NT2/D1 (cell line): ENCODE results near the gene TMEM232.
"Not testable (repeated sequence)": the region's sequence is repeated elsewhere in the genome, so short reads cannot be mapped to it uniquely, and the experiment has no call there.

ENCODE experiments used
- DNase-seq: peaks from one replicate; pipeline ENCODE4 v3.0.0-alpha.2; 2011; ENCODE audit warnings: low read depth, low spot score
- H3K27me3 ChIP-seq: 2 replicates; pipeline ENCODE4 v1.6.0; 2011; ENCODE audit warnings: mild to moderate bottlenecking; ENCODE audit not compliant: insufficient read length, insufficient read depth
- H3K36me3 ChIP-seq: 2 replicates; pipeline ENCODE4 v1.6.1; 2011; ENCODE audit warnings: mild to moderate bottlenecking, low read length, mixed read lengths; ENCODE audit not compliant: insufficient read depth, insufficient read length
- H3K4me1 ChIP-seq: 2 replicates; pipeline ENCODE4 v1.5.1; 2011; ENCODE audit not compliant: insufficient read depth, insufficient read length
- H3K4me3 ChIP-seq: 2 replicates; pipeline ENCODE4 v1.5.1; 2011; ENCODE audit warnings: low read depth; ENCODE audit not compliant: insufficient read length
- H3K9ac ChIP-seq: 2 replicates; pipeline ENCODE4 v1.6.0; 2011; ENCODE audit warnings: low read depth; ENCODE audit not compliant: insufficient read length
- H3K9me3 ChIP-seq: 2 replicates; pipeline ENCODE4 v1.5.1; 2011; ENCODE audit warnings: mild to moderate bottlenecking, low read length; ENCODE audit not compliant: insufficient read depth
- SUZ12 ChIP-seq: IDR thresholded peaks from 2 replicates; pipeline ENCODE4 v1.6.1; 2011; ENCODE audit not compliant: insufficient read length, insufficient read depth; ENCODE audit errors: extremely low read depth
- YY1 ChIP-seq: IDR thresholded peaks from 2 replicates; pipeline ENCODE4 v1.6.1; 2011; ENCODE audit not compliant: insufficient read length, insufficient read depth
- ZNF274 ChIP-seq: IDR thresholded peaks from 2 replicates; pipeline ENCODE4 v1.6.1; 2011; ENCODE audit warnings: mild to moderate bottlenecking, low read depth, low read length

TMEM232 gene

DNA sequence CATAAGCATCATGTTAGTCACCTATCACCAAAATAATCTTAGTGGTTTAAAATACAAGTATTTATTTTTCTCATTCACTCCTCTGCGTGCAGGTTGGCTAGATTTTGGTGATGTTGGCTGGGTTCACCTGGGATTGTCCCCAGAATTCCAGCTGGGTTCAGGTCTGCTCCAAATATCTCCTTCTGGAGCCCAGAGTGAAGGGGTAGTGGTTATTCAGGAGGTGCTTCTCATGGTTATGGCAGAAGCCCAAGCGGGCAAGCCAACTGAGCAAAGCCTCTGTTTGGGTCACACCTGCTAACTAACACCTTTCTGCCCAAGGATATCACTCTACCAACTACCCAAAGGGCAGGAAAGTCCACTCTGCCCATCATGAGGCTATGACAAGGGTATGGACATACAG is 7.6 kb upstream of the TMEM232 start:
- no peak for TF ChIP-seq SUZ12
- no peak for TF ChIP-seq YY1
- TF ChIP-seq ZNF274, result no peak
- Histone ChIP-seq H3K9ac (no peak overlapping the region), H3K9me3 (no peaks in the 10 kb centered on the region; the same call in 1 of the 2 replicates), H3K36me3 (no peaks in the 10 kb centered on the region), H3K27me3 (no peaks in the 10 kb centered on the region), H3K4me3 (no peak overlapping the region), H3K4me1 (no peaks in the 10 kb centered on the region)
- DNase-seq, result no peak

DNA sequence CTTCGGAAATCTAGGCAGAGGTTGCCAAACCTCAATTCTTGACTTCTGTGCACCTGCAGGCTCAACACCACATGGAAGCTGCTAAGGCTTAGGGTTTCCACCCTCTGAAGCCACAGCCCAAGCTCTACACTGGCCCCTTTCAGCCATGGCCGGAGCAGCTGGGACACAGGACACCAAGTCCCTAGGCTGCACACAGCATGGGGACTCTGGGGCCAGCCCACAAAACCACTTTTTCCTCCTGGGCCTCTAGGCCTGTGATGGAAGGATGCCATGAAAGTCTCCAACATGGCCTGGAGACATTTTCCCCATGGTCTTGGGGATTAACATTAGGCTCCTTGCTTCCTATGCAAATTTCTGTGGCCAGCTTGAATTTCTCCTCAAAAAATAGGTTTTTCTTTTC is 5.0 kb upstream of the TMEM232 start:
- not testable (repeated sequence) for H3K4me1 ChIP-seq, DNase-seq, H3K27me3 ChIP-seq, H3K4me3 ChIP-seq, H3K36me3 ChIP-seq, H3K9me3 ChIP-seq, H3K9ac ChIP-seq

DNA sequence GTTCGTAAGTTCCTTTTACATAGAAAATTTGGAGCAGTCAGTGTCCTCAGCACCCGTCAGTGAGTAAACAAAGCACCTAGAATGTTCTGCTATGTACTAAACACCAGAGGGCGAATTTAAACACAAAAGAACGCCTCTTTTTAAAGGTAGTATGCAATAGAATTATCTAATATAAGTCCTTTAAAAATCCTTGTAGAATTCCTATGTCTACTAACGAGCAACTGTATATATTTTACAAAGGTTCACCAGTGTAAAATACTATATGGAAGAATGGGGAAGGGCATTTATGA is 499 bp upstream of the TMEM232 start:
- no peaks in the 10 kb centered on the region for H3K27me3 ChIP-seq
- no peaks in the 10 kb centered on the region for H3K4me1 ChIP-seq
- H3K9me3 ChIP-seq, result no peaks in the 10 kb centered on the region; the same call in 1 of the 2 replicates
- H3K9ac ChIP-seq, result no peak overlapping the region
- H3K4me3 ChIP-seq, result peak overlapping the region; percentile 55
- DNase-seq, result no peak
- H3K36me3 ChIP-seq, result no peaks in the 10 kb centered on the region
- TF ChIP-seq YY1 (no peak), SUZ12 (no peak), ZNF274 (no peak)

- H3K36me3 ChIP-seq, result no peaks in the 10 kb centered on the region
- H3K4me1 ChIP-seq, result no peaks in the 10 kb centered on the region
- no peaks in the 10 kb centered on the region for H3K27me3 ChIP-seq
- TF ChIP-seq SUZ12 (no peak), YY1 (no peak), ZNF274 (no peak)
- H3K4me3 ChIP-seq, result no peak overlapping the region
- no peak for DNase-seq
- H3K9me3 ChIP-seq, result no peaks in the 10 kb centered on the region
- H3K9ac ChIP-seq, result no peak overlapping the region
Measured at GRCh38 chr5:110718311-110718710, 8.2 kb downstream of the TMEM232 start.

GRCh38 chr5:110716247-110717245 is 9.9 kb downstream of the TMEM232 start:
- no peak for TF ChIP-seq YY1
- no peak for TF ChIP-seq ZNF274
- TF ChIP-seq SUZ12, result no peak
- H3K9me3 ChIP-seq, result no peaks in the 10 kb centered on the region
- DNase-seq, result no peak

DNA sequence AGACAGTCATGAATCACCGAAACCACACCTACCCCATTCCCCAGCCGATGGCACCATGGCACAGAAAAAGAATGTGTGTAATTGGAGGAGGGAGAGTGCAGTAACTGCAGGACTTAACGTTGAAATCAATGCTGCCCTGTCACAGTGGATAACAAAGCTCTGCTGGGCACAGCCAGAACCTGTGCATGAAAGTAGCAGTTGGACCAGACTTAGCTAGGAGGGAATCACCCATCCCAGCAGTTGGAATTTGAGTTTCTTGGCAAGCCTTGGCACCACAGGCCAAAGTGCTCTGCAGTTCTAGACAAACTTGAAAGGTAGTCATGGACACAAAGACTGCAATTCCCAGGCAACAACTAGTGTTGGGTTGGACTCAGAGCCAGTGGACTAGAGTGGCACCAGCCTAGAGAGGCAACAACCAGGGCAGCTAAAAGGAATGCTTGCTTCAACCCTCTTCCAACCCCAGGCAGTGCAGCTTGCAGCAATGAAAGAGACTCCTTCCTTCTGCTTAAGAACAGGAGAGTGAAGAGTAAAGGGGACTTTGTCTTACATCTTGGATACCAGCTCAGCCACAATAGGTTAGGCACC is 19.1 kb downstream of the TMEM232 start:
- Histone ChIP-seq H3K27me3 (no peaks in the 10 kb centered on the region), H3K36me3 (no peaks in the 10 kb centered on the region), H3K9ac (no peak overlapping the region), H3K4me1 (no peaks in the 10 kb centered on the region), H3K4me3 (no peak overlapping the region), H3K9me3 (no peaks in the 10 kb centered on the region)
- no peak for TF ChIP-seq SUZ12
- DNase-seq, result no peak

More at GRCh38 chr5:110716247-110717245, 9.9 kb downstream of the TMEM232 start:
- H3K4me1 ChIP-seq, result no peaks in the 10 kb centered on the region
- no peak overlapping the region for H3K9ac ChIP-seq
- no peaks in the 10 kb centered on the region for H3K36me3 ChIP-seq
- H3K27me3 ChIP-seq, result no peaks in the 10 kb centered on the region
- H3K4me3 ChIP-seq, result no peak overlapping the region

- no peaks in the 10 kb centered on the region for H3K27me3 ChIP-seq
- H3K9ac ChIP-seq, result no peak overlapping the region
- TF ChIP-seq ZNF274 (no peak), SUZ12 (no peak), YY1 (no peak)
- no peaks in the 10 kb centered on the region for H3K9me3 ChIP-seq
- H3K4me3 ChIP-seq, result no peak overlapping the region
- DNase-seq, result no peak
- H3K36me3 ChIP-seq, result no peaks in the 10 kb centered on the region
- no peaks in the 10 kb centered on the region for H3K4me1 ChIP-seq
Measured at GRCh38 chr5:110705349-110705748, 21.1 kb downstream of the TMEM232 start.
